Parathyroid adenoma (tissue), 2 donors: ENCODE data around the gene AFF3.

Experiments used
- H2AFZ ChIP-seq: fragments of 300-600 bp; sonication (generic); one replicate; pipeline ENCODE4 v1.7.0; 2017; ENCODE audit warnings: antibody characterized with exemption, mild to moderate bottlenecking
- H3K27ac ChIP-seq: fragments of 300-600 bp; sonication (generic); one replicate; pipeline ENCODE4 v1.7.0; 2017
- H3K27me3 ChIP-seq: fragments of 300-600 bp; sonication (generic); one replicate; pipeline ENCODE4 v1.7.0; 2017; ENCODE audit warnings: low read length; ENCODE audit not compliant: control insufficient read depth, insufficient read depth
- H3K36me3 ChIP-seq: fragments of 300-600 bp; sonication (generic); one replicate; pipeline ENCODE4 v1.7.0; 2017; ENCODE audit warnings: low read length; ENCODE audit not compliant: control insufficient read depth, insufficient read depth
- H3K4me1 ChIP-seq: fragments of 300-600 bp; sonication (generic); one replicate; pipeline ENCODE4 v1.7.0; 2017; ENCODE audit warnings: control low read depth
- H3K4me2 ChIP-seq: fragments of 300-600 bp; sonication (generic); one replicate; pipeline ENCODE4 v1.7.0; 2017; ENCODE audit warnings: low read length
- H3K4me3 ChIP-seq: fragments of 300-600 bp; sonication (generic); one replicate; pipeline ENCODE4 v1.7.0; 2017; ENCODE audit warnings: low read depth, low read length
- H3K79me2 ChIP-seq: fragments of 300-600 bp; sonication (generic); one replicate; pipeline ENCODE4 v1.7.0; 2017; ENCODE audit warnings: control low read depth
- H3K9ac ChIP-seq: fragments of 300-600 bp; sonication (generic); one replicate; pipeline ENCODE4 v1.7.0; 2017; ENCODE audit warnings: mild to moderate bottlenecking
- H3K9me3 ChIP-seq: fragments of 300-600 bp; sonication (generic); one replicate; pipeline ENCODE4 v1.7.0; 2017; ENCODE audit warnings: low read length; ENCODE audit not compliant: control insufficient read depth
- TF ChIP-seq, protein P1 (sequence below): fragments of 300-600 bp; sonication (generic); IDR thresholded peaks from one replicate; pipeline ENCODE4 v1.7.0; 2017; ENCODE audit warnings: antibody characterized with exemption, mild to moderate bottlenecking
- donor health status: primary hyperparathyroidism.

Gene AFF3

DNA sequence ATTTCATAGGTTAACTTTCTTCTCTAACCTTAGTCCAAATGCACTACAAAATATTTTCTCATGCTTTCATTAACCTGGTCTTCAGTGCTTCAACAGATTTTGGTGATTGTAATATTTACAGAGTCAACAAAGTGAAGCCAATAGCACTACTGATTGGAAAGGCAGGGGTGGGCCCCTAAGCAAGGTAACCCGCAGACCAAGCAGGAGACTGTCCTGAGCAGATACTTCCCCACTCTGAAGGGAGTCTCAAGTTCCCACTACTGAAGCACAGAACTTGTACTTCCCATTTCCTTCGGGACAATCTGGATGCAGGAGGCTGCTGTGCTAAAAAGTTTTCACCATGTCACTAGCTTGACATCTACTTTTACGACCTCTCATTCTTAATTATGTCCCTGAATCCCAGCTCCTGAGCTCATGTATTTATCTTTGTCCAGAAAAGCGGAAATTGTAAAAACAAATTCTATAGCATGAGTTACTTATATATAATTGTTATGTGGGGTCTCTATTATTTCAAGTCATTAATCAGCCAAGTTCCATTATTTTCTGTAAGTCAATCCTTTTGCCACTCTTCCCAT is 341.0 kb downstream of the AFF3 start:
- no peak overlapping the region for H3K9ac ChIP-seq
- H3K4me3 ChIP-seq = no peak overlapping the region
- no peaks in the 10 kb centered on the region for H3K9me3 ChIP-seq
- TF ChIP-seq, protein P1, sequence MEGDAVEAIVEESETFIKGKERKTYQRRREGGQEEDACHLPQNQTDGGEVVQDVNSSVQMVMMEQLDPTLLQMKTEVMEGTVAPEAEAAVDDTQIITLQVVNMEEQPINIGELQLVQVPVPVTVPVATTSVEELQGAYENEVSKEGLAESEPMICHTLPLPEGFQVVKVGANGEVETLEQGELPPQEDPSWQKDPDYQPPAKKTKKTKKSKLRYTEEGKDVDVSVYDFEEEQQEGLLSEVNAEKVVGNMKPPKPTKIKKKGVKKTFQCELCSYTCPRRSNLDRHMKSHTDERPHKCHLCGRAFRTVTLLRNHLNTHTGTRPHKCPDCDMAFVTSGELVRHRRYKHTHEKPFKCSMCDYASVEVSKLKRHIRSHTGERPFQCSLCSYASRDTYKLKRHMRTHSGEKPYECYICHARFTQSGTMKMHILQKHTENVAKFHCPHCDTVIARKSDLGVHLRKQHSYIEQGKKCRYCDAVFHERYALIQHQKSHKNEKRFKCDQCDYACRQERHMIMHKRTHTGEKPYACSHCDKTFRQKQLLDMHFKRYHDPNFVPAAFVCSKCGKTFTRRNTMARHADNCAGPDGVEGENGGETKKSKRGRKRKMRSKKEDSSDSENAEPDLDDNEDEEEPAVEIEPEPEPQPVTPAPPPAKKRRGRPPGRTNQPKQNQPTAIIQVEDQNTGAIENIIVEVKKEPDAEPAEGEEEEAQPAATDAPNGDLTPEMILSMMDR = no peak
- no peaks in the 10 kb centered on the region for H3K36me3 ChIP-seq
- H3K27me3 ChIP-seq = no peaks in the 10 kb centered on the region
- H3K79me2 ChIP-seq = no peaks in the 10 kb centered on the region
- no peak overlapping the region for H3K4me2 ChIP-seq
- H3K4me1 ChIP-seq = no peaks in the 10 kb centered on the region
- H3K27ac ChIP-seq = no peak overlapping the region
- no peak overlapping the region for H2AFZ ChIP-seq

DNA sequence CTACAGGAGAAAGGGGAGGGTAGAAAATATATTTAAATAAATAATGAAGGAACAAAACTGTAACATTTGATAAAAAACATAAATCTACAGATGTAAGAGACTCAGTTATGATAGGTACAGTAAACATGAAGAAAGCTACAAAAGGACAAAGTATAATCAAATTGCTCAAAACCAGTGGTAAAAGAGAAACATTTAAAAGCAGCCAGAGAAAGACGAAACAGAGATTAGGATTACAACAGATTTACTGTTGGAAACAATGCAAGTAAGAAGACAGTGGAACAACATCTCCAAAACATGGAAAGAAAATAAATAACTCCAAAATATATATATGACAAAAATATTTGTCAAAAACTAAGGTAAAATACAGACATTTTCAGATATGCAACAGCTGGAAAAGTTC is 344.9 kb downstream of the AFF3 start:
- Histone ChIP-seq H3K27ac (no peak overlapping the region), H3K36me3 (no peaks in the 10 kb centered on the region), H2AFZ (no peak overlapping the region), H3K79me2 (no peaks in the 10 kb centered on the region), H3K4me1 (no peaks in the 10 kb centered on the region), H3K27me3 (no peaks in the 10 kb centered on the region), H3K4me3 (no peak overlapping the region), H3K9ac (no peak overlapping the region), H3K4me2 (no peak overlapping the region), H3K9me3 (no peaks in the 10 kb centered on the region)
- TF ChIP-seq, protein P1 = no peak

DNA sequence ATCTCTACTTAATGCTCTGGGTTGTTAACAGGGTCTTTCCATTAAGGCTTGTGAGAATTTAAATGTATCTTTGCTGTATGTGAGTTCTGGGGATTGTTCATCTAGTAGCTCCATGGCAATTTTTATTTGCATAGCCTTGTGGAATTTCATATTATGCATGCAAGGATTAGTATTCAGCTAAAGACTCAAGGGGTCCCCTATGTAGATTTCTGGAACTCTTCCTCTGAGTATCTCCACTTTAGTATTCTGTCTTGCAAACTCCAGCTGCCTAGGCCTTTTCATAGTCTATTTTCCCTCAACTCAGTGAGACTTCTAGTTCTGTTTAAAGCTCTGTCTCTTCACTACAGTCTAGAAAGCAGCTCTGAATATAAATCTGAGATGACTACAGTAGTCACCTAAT is 348.0 kb downstream of the AFF3 start:
- no peaks in the 10 kb centered on the region for H3K36me3 ChIP-seq
- H3K27ac ChIP-seq = no peak overlapping the region
- TF ChIP-seq, protein P1 = no peak
- no peak overlapping the region for H2AFZ ChIP-seq
- H3K9ac ChIP-seq = no peak overlapping the region
- no peak overlapping the region for H3K4me2 ChIP-seq
- H3K79me2 ChIP-seq = no peaks in the 10 kb centered on the region
- H3K9me3 ChIP-seq = no peaks in the 10 kb centered on the region
- H3K4me1 ChIP-seq = no peaks in the 10 kb centered on the region
- no peaks in the 10 kb centered on the region for H3K27me3 ChIP-seq
- no peak overlapping the region for H3K4me3 ChIP-seq

DNA sequence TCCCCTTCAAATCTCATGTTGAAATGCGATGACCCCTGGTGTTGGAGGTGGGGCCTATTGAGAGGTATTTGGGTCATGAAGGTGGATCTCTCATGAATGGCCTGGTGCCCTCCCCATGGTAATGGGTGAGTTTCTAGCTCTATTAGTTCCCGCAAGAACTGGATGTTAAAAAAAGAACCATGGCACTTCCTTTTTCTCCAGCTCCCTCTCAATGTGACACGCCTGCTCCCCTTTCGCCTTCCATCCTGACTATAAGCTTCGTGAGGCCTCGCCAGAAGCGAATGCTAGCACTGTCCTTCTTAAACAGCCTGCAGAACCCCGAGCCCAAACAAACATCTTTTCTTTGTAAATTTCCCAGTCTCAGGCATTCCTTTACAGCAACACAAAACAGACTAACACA is 349.4 kb downstream of the AFF3 start:
- Histone ChIP-seq H3K27me3 (no peaks in the 10 kb centered on the region), H3K4me1 (no peaks in the 10 kb centered on the region), H3K36me3 (no peaks in the 10 kb centered on the region), H3K4me2 (no peak overlapping the region), H3K27ac (no peak overlapping the region), H3K79me2 (no peaks in the 10 kb centered on the region), H3K9ac (no peak overlapping the region), H3K9me3 (no peaks in the 10 kb centered on the region), H3K4me3 (no peak overlapping the region), H2AFZ (no peak overlapping the region)
- TF ChIP-seq, protein P1 = no peak

DNA sequence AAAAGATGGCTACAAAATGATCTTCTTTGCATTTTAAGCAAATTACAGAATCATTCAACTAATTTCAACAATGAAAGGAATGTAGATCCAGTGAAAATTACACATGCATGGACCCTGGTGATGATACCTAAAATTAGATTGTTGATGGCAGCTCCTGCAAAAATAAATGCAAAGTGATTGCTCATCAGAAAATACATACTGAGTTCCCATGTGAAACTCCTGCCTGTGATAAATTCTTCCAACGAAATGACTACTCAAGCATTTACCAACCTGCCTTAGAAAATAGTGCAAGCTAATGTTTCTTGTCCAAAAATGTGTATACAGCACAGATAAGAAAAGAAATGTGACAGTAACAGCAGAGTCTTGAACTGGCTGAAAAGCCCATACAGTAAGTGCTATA is 352.5 kb downstream of the AFF3 start:
- Histone ChIP-seq H3K9me3 (no peaks in the 10 kb centered on the region), H3K4me1 (no peaks in the 10 kb centered on the region), H3K4me3 (no peak overlapping the region), H3K9ac (no peak overlapping the region), H3K36me3 (no peaks in the 10 kb centered on the region), H3K27ac (no peak overlapping the region), H3K79me2 (no peaks in the 10 kb centered on the region), H2AFZ (no peak overlapping the region), H3K4me2 (no peak overlapping the region), H3K27me3 (no peaks in the 10 kb centered on the region)
- TF ChIP-seq, protein P1 = no peak
